Nephron progenitor cell (in vitro differentiated cells): ENCODE results near the gene ANP32E.
"Not testable (repeated sequence)": the region's sequence is repeated elsewhere in the genome, so short reads cannot be mapped to it uniquely, and the experiment has no call there.

ENCODE experiments used
- DNase-seq: peaks from one replicate; pipeline ENCODE4 v3.0.0; 2021
- H3K27ac Mint-ChIP-seq: 2 replicates; pipeline ENCODE4 v1.8.0; 2021; ENCODE audit warnings: mild to moderate bottlenecking, moderate library complexity, mixed read lengths
- H3K27me3 Mint-ChIP-seq: 2 replicates; pipeline ENCODE4 v1.8.0; 2021; ENCODE audit warnings: mild to moderate bottlenecking, low read depth, mixed read lengths; ENCODE audit not compliant: poor library complexity
- H3K36me3 Mint-ChIP-seq: 2 replicates; pipeline ENCODE4 v1.8.0; 2021; ENCODE audit warnings: low read depth, mixed read lengths
- H3K4me1 Mint-ChIP-seq: 2 replicates; pipeline ENCODE4 v1.8.0; 2021; ENCODE audit warnings: mixed read lengths
- H3K4me3 Mint-ChIP-seq: 2 replicates; pipeline ENCODE4 v1.8.0; 2021; ENCODE audit warnings: mild to moderate bottlenecking, moderate library complexity, mixed read lengths
- H3K9me3 Mint-ChIP-seq: 2 replicates; pipeline ENCODE4 v1.8.0; 2021; ENCODE audit warnings: mild to moderate bottlenecking, moderate library complexity, mixed read lengths
- CTCF ChIP-seq: fragments of 200-600 bp; sonication (generic); IDR thresholded peaks from 2 replicates; pipeline ENCODE4 v1.5.0; 2021; ENCODE audit warnings: antibody characterized with exemption

ANP32E gene

GRCh38 chr1:150225546-150225945 lies 10.4 kb downstream of the ANP32E start:
- Mint-ChIP-seq H3K4me3 (no peak overlapping the region), H3K27ac (no peak overlapping the region), H3K27me3 (no peaks in the 10 kb centered on the region), H3K36me3 (peaks cover 81% of the 10 kb centered on the region), H3K4me1 (no peaks in the 10 kb centered on the region), H3K9me3 (no peaks in the 10 kb centered on the region)
- DNase-seq: no peak
- TF ChIP-seq CTCF: no peak

- Mint-ChIP-seq H3K4me1 (no peaks in the 10 kb centered on the region), H3K9me3 (no peaks in the 10 kb centered on the region), H3K4me3 (no peak overlapping the region), H3K27ac (peak overlapping the region; percentile 26), H3K27me3 (no peaks in the 10 kb centered on the region), H3K36me3 (peaks cover 81% of the 10 kb centered on the region)
- no peak for TF ChIP-seq CTCF
- DNase-seq: no peak
These were observed 10.9 kb downstream of the ANP32E start for GRCh38 chr1:150224983-150225382.

GRCh38 chr1:150221552-150221951 lies 14.4 kb downstream of the ANP32E start:
- Mint-ChIP-seq H3K4me3 (no peak overlapping the region), H3K9me3 (no peaks in the 10 kb centered on the region), H3K4me1 (no peaks in the 10 kb centered on the region), H3K27me3 (no peaks in the 10 kb centered on the region), H3K27ac (no peak overlapping the region), H3K36me3 (peaks cover 67% of the 10 kb centered on the region)
- TF ChIP-seq CTCF: peak; percentile 31
- no peak for DNase-seq

- not testable (repeated sequence) for H3K27me3 Mint-ChIP-seq, H3K4me3 Mint-ChIP-seq, DNase-seq, H3K9me3 Mint-ChIP-seq, H3K27ac Mint-ChIP-seq
- peaks cover 27% of the 10 kb centered on the region for H3K36me3 Mint-ChIP-seq
- H3K4me1 Mint-ChIP-seq: peaks cover 15% of the 10 kb centered on the region
These were observed 20.1 kb downstream of the ANP32E start for GRCh38 chr1:150215855-150216254.

GRCh38 chr1:150214099-150214756 lies 21.7 kb downstream of the ANP32E start:
- H3K4me3 Mint-ChIP-seq: peak overlapping the region; percentile 80
- not testable (repeated sequence) for H3K27me3 Mint-ChIP-seq, H3K9me3 Mint-ChIP-seq, DNase-seq, H3K27ac Mint-ChIP-seq
- peaks cover 11% of the 10 kb centered on the region for H3K36me3 Mint-ChIP-seq
- peaks cover 15% of the 10 kb centered on the region for H3K4me1 Mint-ChIP-seq

GRCh38 chr1:150213170-150214098 lies 22.5 kb downstream of the ANP32E start:
- no peak for TF ChIP-seq CTCF
- Mint-ChIP-seq H3K9me3 (no peaks in the 10 kb centered on the region), H3K36me3 (peaks cover 3% of the 10 kb centered on the region), H3K4me1 (peaks cover 15% of the 10 kb centered on the region), H3K27me3 (peaks cover 6% of the 10 kb centered on the region), H3K27ac (peak overlapping the region; percentile 43), H3K4me3 (peak overlapping the region; percentile 80)
- peak; percentile 84 for DNase-seq
